ELF-1 (cell line): ENCODE results near the gene HERC2.

ENCODE experiments used
- DNase-seq: peaks from one replicate; pipeline ENCODE4 v3.0.0-alpha.2; 2016; ENCODE audit warnings: low read depth, low spot score

The HERC2 gene

DNA sequence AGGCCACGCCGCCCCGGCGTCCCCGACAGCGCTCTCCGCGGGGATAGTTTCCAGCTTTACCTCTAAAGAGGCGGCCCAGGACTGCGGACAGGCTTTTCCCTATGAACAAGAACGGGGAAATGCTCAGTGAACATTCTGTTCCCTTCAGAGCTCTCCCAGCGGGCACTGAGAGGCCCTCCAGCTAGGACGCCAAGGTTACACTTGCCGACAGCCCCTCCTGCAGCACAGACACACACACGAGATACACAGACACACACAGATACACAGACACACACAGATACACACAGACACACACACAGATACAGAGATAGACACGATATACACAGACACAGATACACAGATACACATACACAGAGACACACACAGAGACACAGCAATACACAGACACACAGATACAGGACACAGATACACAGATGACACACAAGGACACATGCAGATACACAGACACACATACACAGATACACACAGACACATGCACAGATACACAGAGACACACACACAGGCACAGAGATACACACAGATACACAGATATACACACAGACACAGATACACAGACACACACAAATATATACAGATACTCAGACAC lies 222.3 kb downstream of the HERC2 start:
- no peak for DNase-seq

- peak; percentile 80 for DNase-seq
Measured at GRCh38 chr15:28098766-28099554, 223.0 kb downstream of the HERC2 start, which contains the start of gene OCA2. TSS of gene OCA2 (minus strand) at chr15:28099315. CDS start at chr15:28081874, 17,441 bp downstream.

GRCh38 chr15:28098360-28098765 lies 223.6 kb downstream of the HERC2 start:
- DNase-seq: no peak

DNA sequence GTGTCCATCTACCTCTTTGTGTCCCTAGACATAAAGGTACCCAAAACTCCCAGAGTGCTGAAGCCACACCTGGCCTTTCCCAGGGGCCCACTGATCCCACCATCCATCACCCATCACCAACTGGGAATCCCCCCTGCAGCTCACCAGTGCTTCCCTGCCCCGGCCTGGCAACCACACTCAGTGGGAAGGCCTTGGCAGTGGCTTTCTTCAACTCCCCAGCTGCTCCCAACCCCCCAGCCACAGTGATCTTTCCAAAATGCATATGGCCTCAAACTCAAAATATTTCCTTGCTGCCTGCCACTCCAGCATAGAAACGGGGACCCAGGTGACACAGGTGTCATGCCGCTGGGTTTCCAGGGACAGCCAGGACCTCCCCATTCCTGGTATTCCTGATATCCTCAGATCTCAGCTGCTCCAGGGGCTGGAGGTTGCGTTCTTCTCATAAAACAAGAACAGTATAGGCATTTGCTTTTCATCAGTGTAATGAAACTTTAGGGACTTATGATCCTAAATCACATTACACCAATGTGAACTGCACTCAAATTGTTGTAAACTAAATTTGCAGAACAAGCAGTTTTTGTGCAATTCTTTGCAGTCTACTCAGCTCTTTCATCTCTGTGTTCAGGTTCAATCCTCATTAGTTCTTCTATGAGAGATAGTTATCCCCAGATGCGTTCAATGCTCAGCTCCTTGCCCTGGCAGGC lies 224.2 kb downstream of the HERC2 start:
- no peak for DNase-seq

GRCh38 chr15:28096670-28097431 lies 225.1 kb downstream of the HERC2 start:
- DNase-seq: peak; percentile 50

- no peak for DNase-seq
Measured at GRCh38 chr15:28096411-28096669, 225.6 kb downstream of the HERC2 start.

DNA sequence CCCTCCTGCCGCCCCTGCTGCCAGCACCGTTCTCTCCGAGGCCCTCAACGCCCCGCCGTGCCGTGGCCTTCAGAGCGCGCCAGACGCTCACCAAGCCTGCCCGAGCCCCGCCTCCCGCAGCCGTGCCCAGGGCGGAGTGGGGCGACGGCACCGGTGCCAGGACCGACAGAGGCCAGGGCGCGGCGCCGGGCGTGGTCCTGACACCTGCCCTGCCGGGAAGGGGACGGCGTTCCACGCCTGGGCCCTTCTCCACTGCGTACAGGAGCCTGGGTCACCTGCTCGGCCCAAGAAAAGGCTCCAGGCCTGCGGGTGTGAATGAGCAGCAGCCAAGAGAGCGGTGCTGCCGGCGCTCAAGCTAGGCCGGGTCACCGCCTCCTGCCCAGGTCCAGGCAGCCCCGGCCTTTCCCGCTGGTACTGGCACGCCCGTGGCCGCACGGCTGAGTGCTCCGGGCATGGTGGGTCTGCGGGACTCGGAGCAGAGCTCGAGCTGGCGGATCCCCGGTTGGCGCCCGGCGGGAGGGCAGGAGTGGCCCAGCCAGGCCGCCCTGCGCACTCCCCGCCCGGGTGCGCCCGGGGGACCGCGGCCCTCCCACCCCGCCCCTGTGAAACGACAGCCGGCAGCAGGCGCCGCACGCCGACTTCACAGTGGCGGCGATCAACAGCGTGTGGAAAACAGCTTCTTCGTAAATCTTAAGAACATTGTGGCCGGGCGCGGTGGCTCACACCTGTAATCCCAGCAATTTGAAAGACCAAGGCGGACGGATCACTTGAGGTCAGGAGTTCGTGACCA lies 227.1 kb downstream of the HERC2 start:
- peak; percentile 68 for DNase-seq

GRCh38 chr15:28093752-28094535 lies 228.0 kb downstream of the HERC2 start:
- DNase-seq: no peak

- no peak for DNase-seq
Measured at GRCh38 chr15:28091313-28091712, 230.7 kb downstream of the HERC2 start.

GRCh38 chr15:28086175-28086703 lies 235.7 kb downstream of the HERC2 start:
- peak; percentile 68 for DNase-seq

- DNase-seq: no peak
Measured at GRCh38 chr15:28085489-28086174, 236.3 kb downstream of the HERC2 start.

DNA sequence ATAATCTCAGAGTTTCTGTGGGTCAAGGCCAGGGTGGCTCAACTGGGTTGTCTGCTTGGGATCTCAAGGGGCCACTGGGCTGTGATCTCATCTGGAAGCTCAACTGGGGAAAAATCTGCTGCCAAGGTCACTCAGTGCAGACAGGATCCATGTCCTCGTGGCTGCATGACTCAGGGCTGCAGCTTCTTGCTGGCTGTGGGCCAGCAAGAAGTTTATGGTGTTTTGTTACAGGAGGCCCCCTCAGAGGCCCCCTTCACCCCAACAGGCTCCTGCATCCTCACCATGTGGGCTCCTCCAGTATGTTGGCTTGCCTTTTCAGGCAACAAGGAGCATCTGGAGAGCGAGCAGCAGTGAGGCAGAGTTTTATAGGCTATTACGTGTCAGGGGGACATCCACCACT lies 237.4 kb downstream of the HERC2 start:
- no peak for DNase-seq

DNA sequence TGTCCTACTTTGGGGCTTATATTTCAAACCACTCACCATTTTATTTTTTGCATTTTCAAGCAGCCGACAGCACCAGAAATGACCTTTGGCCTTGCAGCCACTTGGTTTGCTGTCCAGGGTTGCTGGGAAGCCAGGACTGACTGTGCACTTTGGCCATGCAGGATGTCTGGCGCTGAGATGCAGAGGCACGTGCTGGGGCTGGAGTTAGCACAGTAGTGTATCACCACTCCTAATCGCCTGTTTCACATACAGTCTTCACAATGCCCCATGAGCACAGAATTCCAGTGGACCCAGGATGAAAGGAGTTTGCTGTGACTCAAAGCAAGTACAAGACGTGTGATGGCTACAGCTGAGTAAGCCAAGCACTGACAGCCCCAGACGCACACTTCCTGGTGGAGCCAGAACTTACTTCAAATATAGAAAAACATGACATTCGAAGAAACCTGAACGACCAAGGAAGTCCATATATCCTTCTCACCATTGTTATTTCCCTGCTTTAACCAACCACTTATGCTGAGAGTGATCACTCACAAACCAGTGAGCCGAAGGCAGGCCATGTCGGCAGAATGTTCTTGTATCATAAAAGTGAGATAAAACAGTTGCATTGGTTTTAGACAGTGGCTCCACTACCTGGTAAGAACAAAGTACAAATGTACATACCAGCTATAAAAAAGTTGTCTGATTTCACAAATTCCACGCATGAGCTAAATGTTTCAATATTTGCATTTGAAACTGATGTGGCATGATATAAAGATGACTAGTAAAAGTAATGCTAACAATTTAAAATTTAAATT lies 238.9 kb downstream of the HERC2 start:
- DNase-seq: no peak

- DNase-seq: no peak
Measured at GRCh38 chr15:28081594-28081993, 240.4 kb downstream of the HERC2 start.

DNA sequence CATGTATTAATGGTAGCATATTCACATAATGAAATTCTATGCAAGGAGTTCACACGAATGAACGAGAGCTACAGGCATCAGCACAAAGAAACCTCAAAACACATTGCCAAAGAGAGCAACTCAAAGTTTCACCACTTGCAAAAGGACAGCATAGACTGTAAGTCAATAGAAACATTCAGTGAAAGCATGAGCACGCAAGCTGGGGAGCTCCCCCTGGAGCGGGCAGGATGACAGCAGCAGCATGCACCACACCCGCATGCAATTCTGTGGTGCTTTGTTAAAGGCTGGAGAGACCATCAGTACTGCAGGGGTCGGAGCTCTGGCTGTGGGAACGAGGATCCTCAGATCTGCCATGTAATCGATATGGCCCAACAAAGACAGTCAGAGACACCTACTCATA lies 241.6 kb downstream of the HERC2 start:
- DNase-seq: peak; percentile 26

- no peak for DNase-seq
Measured at GRCh38 chr15:28079313-28079969, 242.5 kb downstream of the HERC2 start.

- no peak for DNase-seq
Measured at GRCh38 chr15:28078191-28078719, 243.7 kb downstream of the HERC2 start.

DNA sequence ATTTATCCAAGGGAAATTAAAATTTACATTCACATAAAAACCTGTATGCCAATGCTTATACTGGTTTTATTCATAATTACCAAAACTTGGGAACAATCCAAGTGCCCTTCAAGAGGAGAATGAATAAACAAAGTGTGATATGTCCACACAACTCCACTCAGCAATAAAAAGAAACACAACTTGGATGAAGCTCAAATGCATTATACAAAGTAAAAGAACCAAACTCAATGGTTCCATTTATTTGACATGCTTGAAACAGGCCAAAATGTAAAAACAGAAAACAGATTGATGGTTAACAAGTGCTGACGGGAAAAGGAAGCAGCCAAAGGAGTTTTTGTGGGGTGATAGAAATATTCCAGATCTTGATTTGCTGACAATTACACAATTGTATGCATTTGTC lies 246.4 kb downstream of the HERC2 start:
- no peak for DNase-seq
